GM18873 (cell line): ENCODE results near the gene LRRC28.

Experiments used
- ATAC-seq: cut with Tn5 transposase; IDR thresholded peaks from one replicate; pipeline ENCODE4 v1.9.1; 2021; ENCODE audit warnings: mild to moderate bottlenecking, moderate library complexity, moderate number of reproducible peaks; ENCODE audit not compliant: unreplicated experiment, low FRiP score

Gene LRRC28

DNA sequence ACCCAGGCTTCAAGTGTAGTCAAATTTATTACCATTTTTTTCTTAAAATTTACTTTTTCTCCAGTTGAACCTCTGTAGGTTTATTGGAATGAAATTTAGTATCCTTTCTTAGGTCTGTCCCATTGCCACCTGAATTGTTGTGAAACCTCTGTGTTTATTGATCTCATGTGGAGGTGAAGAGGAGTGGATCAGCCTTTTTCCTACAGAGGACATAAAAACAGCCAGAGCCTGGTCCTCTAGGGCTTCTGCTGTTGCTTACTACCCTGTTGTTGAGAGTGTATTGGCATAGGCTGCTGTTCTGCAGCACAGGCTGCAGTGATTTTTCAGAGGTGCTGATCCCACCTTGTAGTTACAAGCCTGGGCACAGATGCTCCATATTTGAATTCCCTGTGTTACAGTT lies 44.6 kb downstream of the LRRC28 start:
- no peak for ATAC-seq

GRCh38 chr15:99296386-99296785 lies 45.1 kb downstream of the LRRC28 start:
- no peak for ATAC-seq

GRCh38 chr15:99303907-99304306 lies 52.6 kb downstream of the LRRC28 start:
- no peak for ATAC-seq

- no peak for ATAC-seq
Observed at GRCh38 chr15:99305761-99306505, 54.7 kb downstream of the LRRC28 start.

DNA sequence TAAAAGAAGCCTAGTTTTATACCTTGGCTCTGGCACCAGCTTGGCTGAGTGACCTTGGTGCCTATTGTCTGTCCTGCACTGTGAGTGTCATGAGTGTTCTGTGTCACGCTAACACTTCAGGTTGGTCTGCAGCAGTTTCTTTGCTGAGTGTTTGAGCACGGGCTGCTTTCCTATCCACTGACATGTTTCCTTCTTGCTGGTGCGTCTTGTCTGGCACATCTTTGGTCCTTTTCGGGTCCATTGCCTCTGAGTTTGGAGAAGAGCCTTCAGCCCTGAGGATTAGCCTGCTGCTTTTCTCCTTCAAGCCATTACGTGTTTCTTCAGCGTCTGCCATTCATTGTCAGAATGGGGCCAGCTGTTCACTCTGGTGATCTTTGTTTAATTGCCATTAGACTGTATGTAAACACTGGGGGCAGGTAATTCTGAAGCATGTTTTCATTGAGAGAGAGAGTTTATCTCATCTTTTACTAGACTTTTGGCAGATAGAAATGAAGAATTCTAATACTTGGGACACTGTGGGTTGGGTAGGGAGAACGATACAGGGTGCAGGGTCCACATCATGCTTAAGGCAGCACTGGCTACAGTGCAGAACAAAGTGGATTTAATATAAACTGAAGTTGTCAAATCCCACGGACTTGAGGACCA lies 55.5 kb downstream of the LRRC28 start:
- no peak for ATAC-seq

DNA sequence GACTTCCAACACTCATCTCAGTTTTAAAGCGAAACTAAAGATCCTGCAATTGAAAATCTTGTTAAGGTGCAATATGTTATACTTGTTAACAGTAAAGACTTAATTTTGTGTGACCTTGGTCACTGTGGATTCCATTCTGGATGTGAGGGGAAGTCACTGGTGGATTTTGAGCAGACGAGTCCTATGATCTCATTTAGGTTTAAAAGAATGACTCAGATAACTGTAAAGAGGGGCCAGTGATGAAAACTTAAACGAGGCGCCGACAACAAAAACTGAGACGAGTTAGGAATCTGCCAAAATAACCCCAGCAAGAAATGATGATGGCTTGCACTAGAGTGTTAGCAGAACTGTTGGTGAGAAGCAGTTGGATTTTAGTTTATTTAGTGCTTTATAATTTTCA lies 56.5 kb downstream of the LRRC28 start:
- no peak for ATAC-seq

- no peak for ATAC-seq
Observed at GRCh38 chr15:99310745-99311144, 59.5 kb downstream of the LRRC28 start.

GRCh38 chr15:99312228-99312627 lies 60.9 kb downstream of the LRRC28 start:
- no peak for ATAC-seq

DNA sequence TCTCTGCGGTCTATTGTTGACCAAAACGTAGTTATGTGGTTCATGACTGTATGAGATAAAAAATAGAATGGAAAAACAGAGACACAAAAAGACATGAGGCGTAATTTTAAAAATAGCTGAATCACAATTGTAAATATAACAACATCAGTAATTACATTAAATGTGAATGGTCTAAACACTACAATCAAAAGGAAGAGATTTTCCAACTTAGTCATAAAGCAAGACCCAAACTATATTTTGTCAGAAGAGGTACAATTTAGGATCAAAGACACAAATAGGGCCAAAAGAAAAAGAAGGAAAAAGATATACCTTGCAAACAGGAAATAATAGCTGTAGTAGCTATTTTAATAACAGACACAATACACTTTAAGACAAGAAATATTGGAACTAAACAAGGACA lies 61.5 kb downstream of the LRRC28 start:
- ATAC-seq = no peak

GRCh38 chr15:99315636-99316035 lies 64.4 kb downstream of the LRRC28 start:
- no peak for ATAC-seq

GRCh38 chr15:99320374-99321215 lies 69.3 kb downstream of the LRRC28 start:
- no peak for ATAC-seq

GRCh38 chr15:99321468-99321867 lies 70.2 kb downstream of the LRRC28 start:
- no peak for ATAC-seq

DNA sequence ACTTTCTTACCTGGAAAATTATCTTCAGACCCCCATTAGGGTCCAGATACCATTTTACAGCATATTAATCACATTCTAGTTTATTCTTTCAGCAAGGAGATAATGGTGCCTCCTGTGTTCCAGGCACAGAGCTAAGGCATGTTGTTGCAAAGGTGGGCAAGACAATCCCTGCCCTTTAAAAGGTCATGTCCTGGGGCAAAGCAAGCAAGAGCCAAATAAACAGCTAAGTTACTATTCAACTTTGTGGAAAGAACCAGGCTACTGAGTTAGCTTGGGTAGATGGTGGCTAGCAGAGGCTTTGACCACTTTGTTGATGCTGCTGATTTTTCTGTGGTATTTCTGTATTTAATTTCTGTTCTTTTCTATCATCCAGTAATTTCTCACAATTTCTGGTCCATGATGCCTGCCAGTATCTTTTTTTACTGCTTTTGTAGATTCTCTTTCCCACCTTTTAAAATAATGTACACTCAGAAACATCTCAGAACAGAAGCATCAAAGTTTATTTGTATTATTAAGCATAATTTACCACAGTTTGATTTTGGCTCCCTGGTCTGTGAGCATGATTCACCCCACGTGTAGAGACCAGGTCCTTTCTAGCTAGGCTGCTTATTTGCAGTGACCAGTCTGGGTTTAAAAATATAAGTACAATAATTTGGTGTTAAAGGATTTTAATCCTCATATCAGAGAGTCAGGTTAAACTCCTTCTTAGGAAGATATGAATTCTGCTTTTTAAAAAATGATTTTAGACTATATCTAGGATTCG lies 71.5 kb downstream of the LRRC28 start:
- ATAC-seq = no peak

- peak; percentile 62 for ATAC-seq
Observed at GRCh38 chr15:99324082-99324620, 72.9 kb downstream of the LRRC28 start.

GRCh38 chr15:99324700-99325099 lies 73.4 kb downstream of the LRRC28 start:
- no peak for ATAC-seq

GRCh38 chr15:99326235-99326634 lies 75.0 kb downstream of the LRRC28 start:
- ATAC-seq = peak; percentile 40

- ATAC-seq = no peak
Observed at GRCh38 chr15:99328106-99329072, 77.1 kb downstream of the LRRC28 start.

- ATAC-seq = no peak
Observed at GRCh38 chr15:99331381-99331780, 80.1 kb downstream of the LRRC28 start.

GRCh38 chr15:99333413-99333812 lies 82.1 kb downstream of the LRRC28 start:
- ATAC-seq = no peak
